Prostate gland (tissue), 2 donors: ENCODE measurements around the gene ICA1. TPM values are rescaled to one million over a fixed set of nuclear protein-coding genes. Genes with fewer than 3 reads are reported as not detected.

Experiments used
- DNase-seq: peaks from one replicate; pipeline ENCODE4 v3.0.0-alpha.2; 2019; ENCODE audit warnings: low spot score
- H3K27ac ChIP-seq, 2 donors: fragments of 200-600 bp; sonication (generic); 2 replicates each; pipeline ENCODE4 v1.5.1; 2017 to 2019
- H3K27me3 ChIP-seq: fragments of 200-600 bp; sonication (generic); replicated peaks from 2 replicates; pipeline ENCODE4 v1.5.1; 2019; ENCODE audit not compliant: insufficient read depth
- H3K36me3 ChIP-seq, 2 donors: fragments of 200-600 bp; sonication (generic); 1 replicate in 1 of 2; 2 replicates in 1 of 2; pipeline versions ENCODE4 v1.5.1 to v1.8.1; 2017 to 2019
- H3K4me1 ChIP-seq: fragments of 200-600 bp; sonication (generic); replicated peaks from 2 replicates; pipeline ENCODE4 v1.5.1; 2019
- H3K4me3 ChIP-seq, 2 donors: fragments of 200-600 bp; sonication (generic); 2 replicates each; pipeline ENCODE4 v1.5.1; 2017 to 2019
- H3K9me3 ChIP-seq: fragments of 200-600 bp; sonication (generic); 2 replicates; pipeline ENCODE4 v1.5.1; 2017
- CTCF ChIP-seq, 4 experiments: fragments of 200-600 bp in 2 of 4; fragments of 450-650 bp in 2 of 4; sonication (generic) in 2 of 4; IDR thresholded peaks; 1 replicate in 3 of 4; 2 replicates in 1 of 4; pipeline ENCODE4 v1.5.1; 2016 to 2019; ENCODE audit warnings: antibody characterized with exemption in 4 of 4, mild to moderate bottlenecking in 2 of 4, moderate library complexity in 2 of 4
- POLR2A ChIP-seq: fragments of 450-650 bp; IDR thresholded peaks from one replicate; pipeline ENCODE4 v1.6.1; 2016; ENCODE audit warnings: antibody characterized with exemption, mild to moderate bottlenecking
- POLR2AphosphoS5 ChIP-seq: sonication (generic); formaldehyde crosslinking; IDR thresholded peaks from one replicate; pipeline ENCODE4 v1.6.1; 2017; ENCODE audit warnings: antibody characterized with exemption
- whole genome bisulfite sequencing: methylation state at CpG from one replicate; pipeline ENCODE4 v1.1.5; 2018; 5-methylcytosine and 5-hydroxymethylcytosine counted together
- intact Hi-C: fragments of 100-400 bp; cut with DNase I; formaldehyde crosslinking; loops from one replicate; pipeline ENCODE4 v1.14.2; 2022
- total RNA-seq, 2 donors: library from RNA; depleted of rRNA; stranded (reverse); fragments of >200 nt; gene quantifications; one replicate each; pipeline ENCODE4 v1.1.0, GENCODE V29; 2016

ICA1 gene
- total RNA-seq, 2 donors from 2014 or later: 49.1 to 51.0 TPM

GRCh38 chr7:8179486-8179885, 82.5 kb downstream of the ICA1 start:
- Histone ChIP-seq H3K9me3 (no peaks in the 10 kb centered on the region), H3K36me3 (no peaks in the 10 kb centered on the region), H3K4me3 (no peak overlapping the region), H3K4me1 (no peaks in the 10 kb centered on the region), H3K27me3 (no peaks in the 10 kb centered on the region), H3K27ac (no peak overlapping the region)
- WGBS: 87% methylated on average over 7 of the region's 7 CpGs
- DNase-seq: no peak
- intact Hi-C loops: no loop called here
- no peak for TF ChIP-seq POLR2AphosphoS5
- no peak for TF ChIP-seq POLR2A
- no peak for TF ChIP-seq CTCF (IDR thresholded peaks at IDR 0.05)

GRCh38 chr7:8178353-8178752, 83.6 kb downstream of the ICA1 start:
- intact Hi-C loops: no loop called here

DNA sequence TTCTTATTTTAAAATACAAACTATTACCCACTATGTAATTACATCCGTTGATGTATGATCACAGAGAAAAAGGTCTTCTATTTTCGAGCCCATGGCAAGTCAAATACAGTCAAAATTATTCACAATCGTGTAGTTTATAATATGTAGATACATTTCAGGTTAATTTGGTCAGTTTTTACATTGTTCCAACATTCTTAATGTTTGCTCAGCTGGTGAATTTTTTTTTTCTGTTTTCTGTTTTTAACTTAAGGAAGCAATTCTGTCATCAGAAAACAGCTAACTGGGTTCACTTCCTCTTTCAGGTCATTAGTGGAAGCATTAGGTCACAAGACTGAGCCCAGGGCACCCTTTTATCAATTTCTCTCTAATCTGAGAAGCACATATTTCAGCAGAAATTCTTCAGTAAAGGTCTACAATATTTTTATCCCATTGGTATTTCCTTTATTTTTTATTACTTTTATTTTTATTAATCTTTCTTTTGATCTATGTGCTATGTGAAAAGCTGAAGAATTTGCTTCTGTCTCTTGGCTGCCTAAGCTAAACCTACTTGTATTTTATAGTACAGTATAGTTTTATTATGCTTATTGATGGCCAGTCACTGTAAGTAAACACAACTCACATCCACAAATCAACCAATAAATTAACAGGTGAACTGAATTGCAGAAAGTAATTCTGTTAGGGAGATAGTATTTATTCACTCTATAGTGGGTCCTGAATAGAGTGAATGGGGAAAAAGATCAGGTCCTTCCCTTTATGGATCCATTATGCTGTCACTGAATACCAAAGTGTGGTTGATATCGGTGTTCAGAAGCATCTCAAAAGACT, 84.6 kb downstream of the ICA1 start:
- Histone ChIP-seq H3K36me3 (no peaks in the 10 kb centered on the region), H3K4me1 (no peaks in the 10 kb centered on the region), H3K27me3 (no peaks in the 10 kb centered on the region), H3K27ac (no peak overlapping the region), H3K4me3 (no peak overlapping the region), H3K9me3 (no peaks in the 10 kb centered on the region)
- intact Hi-C loops: no loop called here
- 72% methylated on average over 4 of the region's 4 CpGs for WGBS
- DNase-seq: no peak
- TF ChIP-seq POLR2AphosphoS5 (no peak), POLR2A (no peak), CTCF (IDR thresholded peaks at IDR 0.05) (no peak)

More at GRCh38 chr7:8178353-8178752, 83.6 kb downstream of the ICA1 start:
- no peaks in the 10 kb centered on the region for H3K9me3 ChIP-seq
- no peak for DNase-seq
- no peak overlapping the region for H3K4me3 ChIP-seq
- no peak for TF ChIP-seq POLR2A
- no peak for TF ChIP-seq POLR2AphosphoS5
- TF ChIP-seq CTCF (IDR thresholded peaks at IDR 0.05): no peak
- no peaks in the 10 kb centered on the region for H3K36me3 ChIP-seq
- H3K27ac ChIP-seq: no peak overlapping the region
- H3K27me3 ChIP-seq: no peaks in the 10 kb centered on the region
- no peaks in the 10 kb centered on the region for H3K4me1 ChIP-seq

DNA sequence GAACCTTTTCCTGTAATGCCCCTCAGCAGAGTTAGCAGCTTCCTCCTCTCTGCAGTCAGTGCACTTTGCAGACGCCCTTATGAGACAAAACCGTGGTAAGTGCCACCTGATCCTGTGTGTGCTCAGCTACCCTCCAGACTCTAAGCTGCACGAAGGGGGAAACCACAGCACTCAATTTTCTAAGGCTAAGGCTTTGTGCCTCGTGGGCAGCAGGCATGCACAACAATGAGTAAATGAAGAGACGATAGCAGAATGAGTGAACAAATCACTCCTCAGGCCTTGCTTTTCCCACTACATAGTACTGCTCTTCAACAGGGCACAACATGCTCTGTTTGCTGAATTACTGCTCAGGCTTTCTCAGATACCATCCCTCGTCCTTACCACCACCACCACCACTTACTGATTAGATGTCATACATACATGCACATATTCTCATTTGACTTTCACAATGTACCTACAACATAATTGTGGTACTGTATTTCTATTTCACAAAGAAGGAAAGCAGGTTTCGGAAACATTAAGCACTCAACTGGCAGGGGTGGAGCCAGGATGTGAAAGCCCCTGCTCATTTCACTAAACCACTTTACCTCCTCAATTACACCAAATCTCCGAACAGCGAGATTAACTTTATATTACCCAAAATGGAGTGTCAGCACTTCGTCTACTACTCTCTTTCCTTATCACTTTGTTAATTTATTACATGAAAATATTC, 85.4 kb downstream of the ICA1 start:
- no peaks in the 10 kb centered on the region for H3K36me3 ChIP-seq
- H3K27me3 ChIP-seq: no peaks in the 10 kb centered on the region
- H3K27ac ChIP-seq: no peak overlapping the region
- H3K9me3 ChIP-seq: no peaks in the 10 kb centered on the region
- H3K4me1 ChIP-seq: no peaks in the 10 kb centered on the region
- intact Hi-C loops: no loop called here
- TF ChIP-seq POLR2AphosphoS5: no peak
- DNase-seq: no peak
- WGBS: 69% methylated on average over 10 of the region's 10 CpGs
- no peak overlapping the region for H3K4me3 ChIP-seq

DNA sequence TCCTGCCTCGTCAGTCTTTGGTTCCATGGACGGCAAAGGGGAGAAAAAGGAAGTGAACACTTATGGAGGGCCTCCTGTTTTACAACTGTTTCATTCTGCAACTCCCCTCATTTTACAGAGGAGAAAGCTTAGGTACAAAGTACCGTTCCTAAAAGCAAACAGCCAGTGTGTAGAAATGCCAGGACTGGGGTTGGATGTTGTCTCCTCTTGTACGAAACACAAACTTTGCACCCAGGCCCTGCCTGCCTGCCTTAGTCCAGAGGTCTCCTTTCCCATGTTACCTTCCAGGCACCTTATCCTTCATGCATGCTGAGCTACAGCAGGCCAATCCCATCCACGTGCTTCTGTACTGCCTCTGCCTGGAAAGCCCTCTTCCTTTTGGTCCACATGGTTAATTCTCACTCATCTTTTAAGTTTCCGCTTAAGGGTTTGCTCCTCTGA, 86.0 kb downstream of the ICA1 start:
- H3K27ac ChIP-seq: no peak overlapping the region
- 79% methylated on average over 6 of the region's 6 CpGs for WGBS

More for the DNA sequence above, 86.0 kb downstream of the ICA1 start:
- intact Hi-C loops: no loop called here
- Histone ChIP-seq H3K9me3 (no peaks in the 10 kb centered on the region), H3K4me3 (no peak overlapping the region), H3K27me3 (no peaks in the 10 kb centered on the region), H3K4me1 (no peaks in the 10 kb centered on the region), H3K36me3 (no peaks in the 10 kb centered on the region)
- no peak for DNase-seq
- no peak for TF ChIP-seq POLR2AphosphoS5
- TF ChIP-seq CTCF (IDR thresholded peaks at IDR 0.05): no peak
- no peak for TF ChIP-seq POLR2A
